ENCODE data around the gene PRICKLE2.

PRICKLE2 gene

DNA sequence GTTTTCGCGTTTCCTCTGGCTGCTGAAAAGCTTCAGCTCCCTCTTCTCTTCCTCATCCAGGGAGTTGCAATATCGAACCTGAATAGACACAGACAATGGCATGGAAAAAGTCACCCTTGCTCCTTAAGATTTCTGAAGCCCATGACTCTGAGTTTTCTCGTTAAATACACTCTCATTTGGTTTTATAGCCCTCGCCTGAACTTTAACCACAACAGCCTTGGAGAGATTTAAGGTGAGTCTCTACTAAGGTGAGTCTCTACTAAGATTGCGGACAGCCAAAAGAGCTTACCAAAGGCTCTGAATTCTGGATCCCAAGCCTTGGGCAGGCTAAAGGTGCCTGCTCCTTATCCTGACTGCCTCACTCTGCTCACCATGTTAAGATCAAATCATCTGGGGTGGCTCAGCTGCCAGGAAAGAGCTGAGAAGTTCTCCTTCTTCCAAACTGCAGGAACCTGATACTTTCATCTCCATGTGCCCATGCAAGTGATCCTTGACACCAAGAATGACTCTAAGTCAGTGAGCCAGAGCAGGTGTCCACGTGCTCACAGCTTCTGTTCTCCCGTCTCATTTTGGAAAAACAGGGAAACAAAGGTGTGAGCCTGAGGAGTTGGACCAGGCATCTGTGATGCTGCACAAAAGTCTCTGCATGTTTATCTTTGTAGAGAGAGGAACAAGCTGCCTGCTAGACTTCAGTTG is 65.1 kb downstream of the PRICKLE2 start:
- DNase-seq (ENCODE audit: low read depth, low spot score): no peak

DNA sequence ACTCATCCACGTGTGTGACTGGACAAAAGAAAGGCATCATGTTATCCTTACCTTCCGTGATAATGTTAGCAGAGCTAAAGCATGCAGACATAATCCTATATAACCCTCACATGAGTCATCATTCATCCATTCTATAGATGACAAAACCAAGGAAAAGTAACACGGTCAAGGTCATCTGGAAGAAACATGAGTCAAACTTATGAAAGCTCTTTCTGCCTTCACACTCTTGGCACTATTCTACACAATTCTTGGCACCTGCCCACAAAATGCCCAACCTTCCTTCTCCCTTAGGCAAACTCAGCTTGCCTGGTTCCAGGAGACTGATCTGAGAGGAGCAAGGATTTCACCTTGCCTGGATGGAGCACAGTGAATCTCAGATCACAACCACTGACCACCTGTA is 66.9 kb downstream of the PRICKLE2 start:
- no peak for DNase-seq (ENCODE audit: low read depth, low spot score)

DNA sequence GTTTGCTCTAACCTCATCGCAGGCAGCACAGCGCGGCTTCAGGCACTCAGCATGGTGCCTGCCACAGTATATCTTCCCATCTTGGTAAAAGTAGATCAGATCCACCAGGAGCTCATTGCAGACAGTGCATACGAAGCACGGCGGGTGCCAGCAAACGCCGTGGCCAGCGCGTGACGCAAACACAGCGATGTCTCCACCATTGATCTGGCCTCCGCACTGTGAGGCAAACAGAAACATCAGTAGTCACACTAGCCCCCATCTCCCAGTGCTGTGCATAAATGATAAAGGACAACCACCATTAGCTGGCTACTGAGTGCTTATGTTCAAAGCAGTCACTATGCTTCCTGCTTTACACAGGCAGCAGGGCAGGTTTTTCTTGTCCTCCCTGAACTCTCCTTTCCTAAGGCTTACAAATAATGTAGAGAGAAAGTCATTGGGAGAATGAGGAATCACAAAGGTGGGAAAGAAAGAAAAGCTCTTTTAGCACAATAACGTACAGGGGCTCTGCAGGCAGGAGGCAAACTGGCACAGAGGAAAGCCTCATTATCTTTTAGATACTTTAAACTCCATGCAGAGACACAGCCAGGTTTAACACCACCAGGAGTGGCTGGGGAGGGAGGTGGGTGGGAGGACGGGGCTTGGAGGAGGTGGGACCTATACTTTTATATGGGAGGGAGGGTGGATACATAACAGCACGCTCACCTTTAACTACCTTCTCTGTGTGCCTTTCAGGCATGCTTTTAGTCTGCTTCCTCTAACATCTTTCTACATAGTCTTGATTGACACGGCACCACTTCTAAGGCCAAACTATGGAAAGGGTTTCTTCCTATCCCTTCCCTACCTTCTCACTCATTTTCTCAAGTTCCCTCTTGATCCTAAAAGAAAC is 67.9 kb downstream of the PRICKLE2 start:
- DNase-seq (ENCODE audit: low read depth, low spot score): peak; percentile 55

DNA sequence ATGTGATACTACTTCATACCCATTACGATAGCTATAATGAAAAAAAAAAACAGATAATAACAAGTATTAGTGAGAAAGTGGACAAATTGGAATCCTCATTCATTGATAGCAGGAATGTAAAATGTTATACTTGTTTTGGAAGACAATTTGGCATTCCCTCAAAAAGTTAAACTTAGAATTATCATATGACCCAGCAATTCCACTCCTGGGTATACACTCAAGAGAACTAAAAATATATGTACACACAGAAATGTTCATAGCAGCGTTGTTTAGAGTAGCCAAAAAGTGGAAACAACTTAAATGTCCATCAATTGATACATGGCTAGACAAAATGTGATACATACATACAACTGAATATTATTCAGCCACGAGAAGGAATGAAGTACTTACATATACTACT is 69.9 kb downstream of the PRICKLE2 start:
- no peak for DNase-seq (ENCODE audit: low read depth, low spot score)

DNA sequence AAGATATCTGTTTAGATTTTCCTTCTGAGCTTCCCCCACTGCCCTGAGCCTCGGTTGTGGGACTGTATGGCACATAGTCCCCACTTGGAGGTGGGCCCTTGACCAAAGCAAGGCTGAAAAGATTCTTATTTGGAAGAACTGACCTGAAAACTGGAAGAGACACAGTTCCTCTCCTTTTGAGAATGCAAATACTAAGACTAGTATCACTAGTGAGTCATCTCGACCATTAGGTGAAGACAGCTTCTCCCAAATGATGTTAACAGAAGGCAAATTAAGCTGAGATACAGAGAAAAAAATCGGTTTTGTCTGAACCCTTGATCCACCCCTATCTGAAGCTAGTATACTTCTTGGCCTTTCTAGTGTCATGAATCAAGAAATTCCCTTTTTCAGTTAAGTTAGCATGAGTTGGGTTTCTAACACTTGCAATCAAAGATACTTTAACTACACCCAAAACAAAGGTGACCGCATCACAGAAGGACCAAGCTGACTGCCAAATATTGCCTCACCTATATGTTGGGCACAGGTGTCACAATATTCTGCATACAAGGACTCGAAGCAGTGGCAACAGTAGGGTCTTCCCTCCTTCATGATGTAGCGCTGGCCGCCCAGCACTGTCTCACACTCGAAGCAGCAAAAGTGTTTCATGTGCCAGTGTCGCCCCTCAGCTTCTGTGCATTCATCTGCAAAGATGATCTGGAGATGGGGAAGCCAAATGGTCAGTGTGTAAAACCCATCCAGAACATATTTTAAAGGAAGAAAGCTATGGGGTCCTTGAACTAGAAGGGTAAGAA is 72.4 kb downstream of the PRICKLE2 start:
- no peak for DNase-seq (ENCODE audit: low read depth, low spot score)

DNA sequence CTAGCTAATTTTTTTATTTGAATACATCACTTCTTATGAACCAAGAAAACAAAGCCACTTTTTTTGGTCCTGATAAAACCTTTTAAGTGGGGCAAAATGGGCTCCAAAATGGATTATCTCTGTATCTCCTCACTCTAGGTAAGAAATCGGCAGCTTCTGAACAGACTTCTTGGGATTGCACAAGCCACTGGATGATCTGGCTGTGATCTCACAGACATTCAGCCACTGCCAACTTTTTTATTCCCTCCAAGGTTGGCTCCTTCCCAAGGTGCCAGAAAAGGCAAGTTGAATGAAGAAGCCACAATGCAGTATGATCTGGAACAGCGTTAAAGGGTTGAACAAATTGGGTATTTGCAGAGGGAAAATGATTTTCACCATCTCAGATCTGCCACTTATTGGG is 73.2 kb downstream of the PRICKLE2 start:
- no peak for DNase-seq (ENCODE audit: low read depth, low spot score)

DNA sequence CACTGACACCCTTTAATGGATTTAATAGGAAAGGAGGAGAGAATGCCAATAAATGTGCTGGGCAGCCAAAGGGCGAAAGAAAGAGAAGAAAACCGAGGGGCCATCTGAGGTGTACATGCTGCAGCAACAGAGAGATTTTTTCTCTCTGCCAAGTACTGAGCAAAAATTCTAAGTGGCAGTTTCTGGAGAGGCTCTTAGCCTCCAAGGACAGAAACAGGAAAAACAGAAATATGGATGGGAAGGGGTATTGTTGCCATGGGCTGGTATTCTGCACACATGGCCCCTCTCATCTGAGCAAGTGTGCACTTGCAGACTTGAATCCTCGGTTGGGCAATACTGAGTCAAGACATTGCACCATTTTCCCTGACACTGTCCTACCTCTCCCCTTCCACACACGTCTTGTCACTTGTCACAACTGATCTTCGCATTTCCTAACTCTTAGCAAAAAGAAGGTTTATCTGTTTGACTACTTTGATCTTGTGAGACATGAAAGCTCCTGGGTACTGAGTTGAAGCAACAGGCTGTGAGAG is 73.9 kb downstream of the PRICKLE2 start:
- DNase-seq (ENCODE audit: low read depth, low spot score): no peak

DNA sequence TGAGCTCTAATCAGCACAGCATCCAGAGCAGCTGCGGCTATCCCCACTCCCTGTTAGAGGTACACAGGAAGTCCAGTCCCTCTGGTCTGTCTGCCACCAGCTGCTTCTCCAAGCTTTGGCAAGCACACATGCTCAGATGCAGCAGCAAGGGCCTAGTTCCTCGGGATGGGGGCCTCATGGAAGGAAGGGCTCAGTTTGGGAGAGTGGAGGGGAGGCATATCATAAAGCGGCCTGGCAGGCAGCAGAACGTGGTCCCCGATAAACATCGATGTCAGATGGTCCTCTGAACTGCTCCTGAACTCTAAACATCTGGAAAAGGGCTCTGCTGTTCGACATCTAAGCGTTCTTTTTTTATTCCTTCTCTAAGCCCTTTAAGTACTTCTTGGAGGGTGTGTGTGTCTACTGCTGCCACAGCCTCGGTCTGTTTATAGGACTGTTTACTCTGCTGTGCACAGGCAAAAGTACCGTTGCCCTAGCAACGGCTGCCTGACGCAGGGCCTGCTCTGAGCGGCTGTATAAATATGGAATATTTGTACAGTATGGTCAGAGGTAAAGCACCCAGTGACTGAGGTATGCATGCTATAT is 74.6 kb downstream of the PRICKLE2 start:
- no peak for DNase-seq (ENCODE audit: low read depth, low spot score)

DNA sequence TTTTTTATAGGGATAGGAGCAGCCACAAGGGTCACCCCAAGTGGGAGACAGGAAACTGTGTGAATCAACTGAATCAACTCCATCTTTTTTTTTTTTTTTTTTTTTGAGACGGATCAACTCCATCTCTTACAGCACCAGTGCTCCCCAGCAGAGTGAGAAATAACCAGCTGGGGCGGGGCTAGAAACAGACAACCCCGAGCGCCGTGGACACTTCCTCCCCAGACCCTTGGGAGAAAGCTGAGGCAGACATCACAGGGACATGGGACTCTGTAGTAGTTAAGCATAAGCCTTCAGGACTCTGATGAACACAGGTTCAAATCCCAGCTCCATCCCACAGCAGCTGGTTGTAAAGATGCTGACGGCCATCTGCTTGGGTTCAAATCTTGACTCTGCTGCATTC is 75.4 kb downstream of the PRICKLE2 start:
- DNase-seq (ENCODE audit: low read depth, low spot score): no peak

DNA sequence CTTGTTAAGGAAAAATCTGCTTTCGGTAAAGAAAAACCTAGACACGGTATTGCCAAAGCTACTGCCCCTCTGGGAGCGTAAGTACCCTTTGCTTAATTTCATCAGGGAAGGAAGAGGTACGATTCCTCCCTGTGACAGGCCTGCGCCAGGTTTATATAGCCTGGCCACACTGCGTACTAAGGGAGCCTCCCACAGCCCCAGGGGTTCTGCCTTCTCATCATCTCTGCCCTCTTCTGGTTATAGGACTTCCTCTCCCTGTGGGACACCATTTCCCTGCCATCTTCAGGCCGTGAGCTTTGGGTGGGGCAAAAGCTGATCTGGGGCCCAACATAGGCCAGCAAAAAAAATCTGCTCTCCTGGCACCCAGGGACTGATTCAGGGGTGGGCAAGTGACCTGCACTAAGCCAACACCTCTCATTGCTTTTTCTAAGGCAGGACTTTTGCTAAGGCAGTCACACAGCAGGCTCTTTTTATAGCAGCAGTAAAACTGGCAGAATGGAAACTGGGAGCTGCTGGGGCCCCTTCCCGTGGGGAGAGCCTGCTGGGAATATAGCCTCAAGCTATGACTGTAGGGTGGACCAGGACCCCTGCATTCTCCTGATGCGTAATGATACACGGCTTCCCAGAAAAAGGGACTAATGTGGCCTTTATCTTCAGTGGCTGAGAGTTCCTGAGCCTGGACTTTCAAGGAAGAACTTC is 76.2 kb downstream of the PRICKLE2 start:
- peak; percentile 47 for DNase-seq (ENCODE audit: low read depth, low spot score)

DNA sequence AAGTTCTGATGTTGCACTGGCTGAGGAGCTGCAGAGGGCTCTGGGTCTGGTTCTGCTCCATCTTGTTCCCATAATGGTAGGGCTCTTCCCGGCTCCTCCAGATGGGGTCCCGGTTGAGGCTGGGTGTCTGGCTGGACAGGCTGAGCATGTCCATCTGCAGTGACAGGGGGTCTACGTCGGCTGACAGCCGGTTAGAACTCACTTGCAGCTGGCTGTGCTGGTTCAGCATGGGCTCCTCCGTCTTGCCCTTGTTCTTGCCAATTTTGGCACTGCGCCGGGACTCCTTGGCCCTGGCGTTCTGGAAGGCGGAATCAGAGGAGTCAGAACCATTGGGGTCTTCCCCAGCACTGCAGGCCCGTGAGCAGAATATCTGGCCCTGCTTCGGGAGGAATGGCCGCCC is 78.1 kb downstream of the PRICKLE2 start:
- no peak for DNase-seq (ENCODE audit: low read depth, low spot score)

DNA sequence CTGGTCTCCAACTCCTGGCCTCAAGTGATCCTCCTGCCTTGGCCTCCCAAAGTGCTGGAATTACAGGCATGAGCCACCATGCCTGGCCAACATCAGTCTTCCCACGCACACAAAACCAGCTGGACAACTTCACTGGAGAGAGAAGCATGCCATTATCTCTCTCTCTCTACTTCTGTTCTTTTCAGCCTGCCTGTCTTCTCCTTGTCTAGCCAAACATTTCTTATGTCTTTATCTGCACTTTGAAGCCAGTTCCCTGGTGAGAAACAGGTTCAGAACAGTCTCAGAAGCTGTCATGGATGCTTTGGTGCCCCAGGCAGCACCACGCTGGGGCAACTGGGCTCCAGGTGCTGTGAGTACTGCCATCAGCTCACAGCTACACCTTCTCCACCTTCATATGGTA is 79.8 kb downstream of the PRICKLE2 start:
- no peak for DNase-seq (ENCODE audit: low read depth, low spot score)

DNA sequence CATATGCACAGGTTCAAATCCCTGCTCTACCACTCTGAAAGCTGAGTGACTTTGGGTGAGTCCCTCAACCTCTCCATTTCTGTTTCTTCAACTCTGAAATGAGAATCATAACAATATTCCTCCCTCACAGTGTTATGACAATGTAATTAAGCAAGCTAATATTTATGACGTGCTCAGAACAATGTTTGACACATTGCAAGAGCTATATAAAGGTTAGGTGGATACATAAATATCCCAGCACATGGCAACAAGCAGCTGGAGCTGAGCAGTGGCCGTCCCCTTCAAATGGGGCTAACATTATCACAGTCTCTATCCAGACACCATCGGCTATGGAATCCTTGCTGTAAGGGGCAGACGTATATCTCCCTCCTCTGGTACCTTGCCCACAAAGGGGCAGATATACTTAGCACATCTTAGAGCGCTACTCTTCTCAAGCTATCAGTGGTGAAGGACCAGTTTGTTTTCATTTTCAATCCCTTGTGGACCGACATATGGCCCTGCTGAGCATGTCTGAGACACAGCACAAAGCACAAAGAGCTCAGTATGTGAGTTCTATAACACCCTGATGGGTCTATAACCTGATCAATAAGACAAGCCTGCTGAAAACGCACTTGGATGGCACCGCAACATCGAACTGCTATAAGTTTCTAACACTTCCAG is 80.9 kb downstream of the PRICKLE2 start:
- no peak for DNase-seq (ENCODE audit: low read depth, low spot score)

DNA sequence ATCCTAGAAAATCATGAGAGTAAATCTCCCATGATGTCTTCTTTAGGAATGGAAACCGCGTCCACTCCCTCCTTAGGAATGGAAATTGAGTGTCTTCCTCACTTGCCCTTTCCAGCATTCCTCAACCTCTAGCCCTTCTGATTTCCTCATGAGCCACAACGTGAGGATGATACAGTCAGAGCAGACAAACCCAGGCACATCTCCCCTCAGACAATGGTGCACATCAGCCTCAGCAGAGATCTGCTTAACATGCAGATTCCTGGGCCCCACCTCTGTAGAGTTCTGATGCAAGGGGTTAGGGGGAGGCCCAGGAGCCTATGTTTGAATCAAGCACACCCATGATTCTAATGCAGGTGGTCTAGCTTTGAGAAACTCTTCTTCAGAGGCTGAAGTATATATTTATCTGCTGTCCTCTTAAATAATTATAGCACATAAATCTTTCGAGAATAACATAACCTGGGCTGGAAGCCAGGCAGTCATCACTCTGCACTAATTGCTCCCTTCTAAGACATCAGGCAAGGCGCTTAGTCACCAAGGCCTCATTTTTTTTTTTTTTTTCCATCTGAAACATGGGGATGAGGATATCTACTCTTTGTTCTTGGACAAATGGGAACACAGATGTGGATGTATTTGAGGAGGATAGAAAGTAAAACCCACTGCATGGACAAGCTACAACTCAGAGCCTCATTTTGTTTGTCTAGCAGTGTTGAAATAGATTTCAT is 81.7 kb downstream of the PRICKLE2 start:
- no peak for DNase-seq (ENCODE audit: low read depth, low spot score)

DNA sequence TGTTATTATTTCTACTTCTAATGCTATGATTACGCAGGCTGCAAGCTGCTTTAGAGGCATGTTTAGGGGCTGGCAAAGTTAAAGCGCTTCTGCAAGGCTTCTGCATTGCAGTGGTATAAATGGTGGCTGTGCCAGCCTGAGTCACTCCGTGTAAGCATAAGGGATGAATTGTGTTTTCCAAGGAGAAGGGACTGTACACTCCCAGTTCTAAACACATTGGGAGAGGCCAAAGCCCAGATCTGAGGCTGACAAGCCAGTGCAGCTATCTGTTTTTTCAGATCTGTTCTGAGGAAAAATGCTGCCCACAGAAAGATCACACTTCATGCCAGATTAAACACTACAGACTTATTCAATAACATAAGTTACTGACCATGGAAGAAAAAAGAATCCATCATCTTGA is 83.8 kb downstream of the PRICKLE2 start:
- DNase-seq (ENCODE audit: low read depth, low spot score): no peak

DNA sequence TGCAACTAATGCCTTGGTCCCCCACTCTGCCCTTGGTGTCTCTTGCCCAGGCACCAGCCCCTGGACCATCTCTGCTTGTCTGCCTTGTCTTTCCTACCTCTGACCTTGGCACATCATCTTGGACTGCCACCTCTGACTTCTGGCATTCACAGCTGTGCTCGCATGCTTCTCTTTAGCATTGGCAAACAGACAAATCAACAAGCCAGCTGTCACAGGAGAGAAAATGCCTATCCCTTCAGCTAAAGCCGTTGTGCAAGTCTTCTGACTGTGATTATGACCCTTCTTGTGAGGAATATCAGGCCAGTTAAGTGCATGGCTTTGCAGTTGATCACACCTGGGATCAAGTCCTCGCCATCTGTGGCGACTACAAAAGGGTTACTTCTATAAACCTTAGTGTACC is 84.6 kb downstream of the PRICKLE2 start:
- no peak for DNase-seq (ENCODE audit: low read depth, low spot score)

DNA sequence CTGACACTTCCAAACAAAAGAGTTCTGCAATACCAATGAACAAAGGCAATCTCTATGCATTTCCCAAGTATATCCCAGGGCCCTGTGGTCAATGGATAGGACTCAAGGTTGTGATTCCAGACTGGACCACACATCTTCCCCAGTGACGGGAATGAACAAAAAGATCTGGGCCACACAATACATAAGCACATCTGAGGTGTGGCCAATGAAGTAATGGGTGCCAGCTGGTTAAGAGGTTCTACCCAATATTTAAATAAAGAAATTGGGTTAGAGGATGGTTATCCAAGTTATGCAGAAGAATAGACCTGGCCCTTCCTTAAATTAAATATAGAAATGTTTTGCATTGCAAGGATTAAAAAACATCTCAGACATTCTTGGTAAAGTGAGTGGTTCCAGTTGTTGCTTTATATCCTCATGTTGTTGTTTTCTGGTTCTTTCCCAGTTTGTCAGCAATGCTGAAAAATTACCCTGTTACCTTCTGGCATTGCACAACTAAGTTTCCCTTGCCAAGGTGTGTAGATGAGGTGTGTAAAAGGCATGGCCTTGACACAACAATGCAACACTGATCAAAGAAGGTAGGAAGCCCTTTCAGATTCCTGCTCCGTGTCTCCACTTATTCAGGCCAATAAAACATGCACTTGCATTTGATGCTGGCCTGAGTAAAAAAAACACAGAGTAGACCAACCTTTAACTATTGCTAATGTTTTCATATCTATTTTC is 86.5 kb downstream of the PRICKLE2 start:
- no peak for DNase-seq (ENCODE audit: low read depth, low spot score)

DNA sequence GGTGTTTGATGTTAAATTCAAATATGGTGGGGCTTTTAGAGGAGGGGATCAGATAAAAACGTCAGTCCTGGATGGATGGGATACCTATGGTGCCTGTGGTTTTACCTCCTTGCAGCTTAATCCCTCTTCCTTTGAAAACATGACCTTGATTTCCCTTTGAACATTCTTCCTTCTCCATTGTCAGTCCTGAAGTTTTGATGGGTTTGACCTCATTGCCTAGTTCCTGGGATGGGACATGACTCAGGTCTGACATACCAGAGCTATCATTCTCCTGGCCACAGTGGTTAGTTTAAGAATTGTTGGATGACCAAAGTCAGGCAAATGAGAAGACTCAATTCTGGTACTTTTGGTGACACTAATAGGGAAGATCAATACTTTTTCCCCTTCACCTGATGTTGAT is 87.2 kb downstream of the PRICKLE2 start:
- DNase-seq (ENCODE audit: low read depth, low spot score): no peak

DNA sequence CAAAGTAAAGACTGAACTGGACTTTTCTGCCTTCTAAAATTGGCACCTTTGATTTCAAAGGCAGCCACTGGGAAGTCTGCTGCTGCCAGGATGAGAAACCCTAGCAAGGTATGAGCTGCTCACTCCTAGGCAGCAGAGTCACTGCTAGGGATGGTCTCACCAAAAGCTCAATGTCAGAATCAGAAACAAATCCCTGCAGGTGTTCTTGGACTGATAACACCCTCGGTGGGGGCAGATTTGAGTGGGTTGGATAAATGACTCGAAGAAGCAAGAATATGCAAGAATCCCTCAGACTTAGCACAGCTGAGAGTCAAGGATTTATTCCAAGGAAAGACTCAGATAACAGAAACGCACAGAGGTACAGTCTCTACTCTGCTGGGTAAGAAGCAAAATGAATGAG is 90.4 kb downstream of the PRICKLE2 start:
- DNase-seq (ENCODE audit: low read depth, low spot score): no peak

Measured in ELF-1 (cell line).